GM23338 (cell line): ENCODE data around the gene DLX2.

Experiments used
- CREB1 ChIP-seq: fragments of 250-450 bp; sonication (Bioruptor Pico); IDR thresholded peaks from 2 replicates; pipeline ENCODE4 v1.5.0; 2020; ENCODE audit warnings: low read depth, mild to moderate bottlenecking, moderate library complexity
- EZH2 ChIP-seq: fragments of 200-600 bp; sonication (generic); IDR thresholded peaks from one replicate; pipeline ENCODE4 v1.8.0; 2017; ENCODE audit warnings: antibody characterized with exemption, mild to moderate bottlenecking, low read depth; ENCODE audit not compliant: unreplicated experiment
- EZH2phosphoT487 ChIP-seq: fragments of 200-600 bp; sonication (generic); IDR thresholded peaks from one replicate; pipeline ENCODE4 v1.8.1; 2018; ENCODE audit warnings: antibody characterized with exemption; ENCODE audit not compliant: unreplicated experiment
- JUNB ChIP-seq: IDR thresholded peaks from one replicate; pipeline ENCODE4 v1.6.1; 2016; ENCODE audit warnings: antibody characterized with exemption; ENCODE audit not compliant: unreplicated experiment
- NANOG ChIP-seq: IDR thresholded peaks from 2 replicates; pipeline ENCODE4 v1.6.1; 2016; ENCODE audit warnings: antibody characterized with exemption, borderline replicate concordance
- POLR2AphosphoS5 ChIP-seq: IDR thresholded peaks from 2 replicates; pipeline ENCODE4 v1.6.1; 2016; ENCODE audit warnings: antibody characterized with exemption, low read depth
- STAT1 ChIP-seq: IDR thresholded peaks from one replicate; pipeline ENCODE4 v1.6.1; 2016; ENCODE audit warnings: antibody characterized with exemption; ENCODE audit not compliant: unreplicated experiment
- TF ChIP-seq, protein P1 (sequence below), 2 experiments: fragments of 200-600 bp in 1 of 2; sonication (generic) in 1 of 2; conservative IDR thresholded peaks; 2 replicates each; pipeline versions ENCODE4 v1.5.1 to v1.6.1; 2016 to 2017; ENCODE audit warnings: antibody characterized with exemption in 2 of 2, low read depth in 2 of 2, mild to moderate bottlenecking in 2 of 2, moderate library complexity in 1 of 2
- TF ChIP-seq, protein P2 (sequence below): IDR thresholded peaks from one replicate; pipeline ENCODE4 v1.6.1; 2018; ENCODE audit warnings: antibody characterized with exemption; ENCODE audit not compliant: unreplicated experiment

DNA sequence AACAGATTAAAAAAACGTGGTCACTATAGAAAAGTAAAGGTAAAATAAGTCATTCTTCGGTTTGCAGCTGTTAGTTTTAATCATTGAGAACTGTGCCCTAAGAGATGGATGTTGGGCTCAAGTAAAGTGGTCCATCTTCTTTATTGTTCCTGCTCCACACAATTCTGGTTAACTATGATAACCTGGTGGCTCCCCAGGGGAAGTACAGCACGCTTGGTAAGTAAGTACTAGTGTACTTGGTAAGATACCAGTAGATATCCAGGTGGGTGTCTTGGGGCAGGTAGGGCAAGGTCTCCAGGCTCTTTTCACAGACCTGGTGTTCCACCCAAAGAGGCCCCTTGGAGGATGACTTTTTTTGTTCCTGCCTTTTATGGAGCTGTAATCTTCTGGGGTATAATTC is 31.6 kb upstream of the DLX2 start:
- TF ChIP-seq, protein P1, sequence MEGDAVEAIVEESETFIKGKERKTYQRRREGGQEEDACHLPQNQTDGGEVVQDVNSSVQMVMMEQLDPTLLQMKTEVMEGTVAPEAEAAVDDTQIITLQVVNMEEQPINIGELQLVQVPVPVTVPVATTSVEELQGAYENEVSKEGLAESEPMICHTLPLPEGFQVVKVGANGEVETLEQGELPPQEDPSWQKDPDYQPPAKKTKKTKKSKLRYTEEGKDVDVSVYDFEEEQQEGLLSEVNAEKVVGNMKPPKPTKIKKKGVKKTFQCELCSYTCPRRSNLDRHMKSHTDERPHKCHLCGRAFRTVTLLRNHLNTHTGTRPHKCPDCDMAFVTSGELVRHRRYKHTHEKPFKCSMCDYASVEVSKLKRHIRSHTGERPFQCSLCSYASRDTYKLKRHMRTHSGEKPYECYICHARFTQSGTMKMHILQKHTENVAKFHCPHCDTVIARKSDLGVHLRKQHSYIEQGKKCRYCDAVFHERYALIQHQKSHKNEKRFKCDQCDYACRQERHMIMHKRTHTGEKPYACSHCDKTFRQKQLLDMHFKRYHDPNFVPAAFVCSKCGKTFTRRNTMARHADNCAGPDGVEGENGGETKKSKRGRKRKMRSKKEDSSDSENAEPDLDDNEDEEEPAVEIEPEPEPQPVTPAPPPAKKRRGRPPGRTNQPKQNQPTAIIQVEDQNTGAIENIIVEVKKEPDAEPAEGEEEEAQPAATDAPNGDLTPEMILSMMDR (conservative IDR thresholded peaks at IDR 0.05; ENCODE audit: low read depth in 2 of 2) = no peak
- no peak for TF ChIP-seq CREB1 (CRISPR knock-in tag)
- TF ChIP-seq EZH2 = no peak
- TF ChIP-seq POLR2AphosphoS5 = no peak
- no peak for TF ChIP-seq NANOG
- no peak for TF ChIP-seq JUNB
- TF ChIP-seq EZH2phosphoT487 = no peak
- TF ChIP-seq, protein P2, sequence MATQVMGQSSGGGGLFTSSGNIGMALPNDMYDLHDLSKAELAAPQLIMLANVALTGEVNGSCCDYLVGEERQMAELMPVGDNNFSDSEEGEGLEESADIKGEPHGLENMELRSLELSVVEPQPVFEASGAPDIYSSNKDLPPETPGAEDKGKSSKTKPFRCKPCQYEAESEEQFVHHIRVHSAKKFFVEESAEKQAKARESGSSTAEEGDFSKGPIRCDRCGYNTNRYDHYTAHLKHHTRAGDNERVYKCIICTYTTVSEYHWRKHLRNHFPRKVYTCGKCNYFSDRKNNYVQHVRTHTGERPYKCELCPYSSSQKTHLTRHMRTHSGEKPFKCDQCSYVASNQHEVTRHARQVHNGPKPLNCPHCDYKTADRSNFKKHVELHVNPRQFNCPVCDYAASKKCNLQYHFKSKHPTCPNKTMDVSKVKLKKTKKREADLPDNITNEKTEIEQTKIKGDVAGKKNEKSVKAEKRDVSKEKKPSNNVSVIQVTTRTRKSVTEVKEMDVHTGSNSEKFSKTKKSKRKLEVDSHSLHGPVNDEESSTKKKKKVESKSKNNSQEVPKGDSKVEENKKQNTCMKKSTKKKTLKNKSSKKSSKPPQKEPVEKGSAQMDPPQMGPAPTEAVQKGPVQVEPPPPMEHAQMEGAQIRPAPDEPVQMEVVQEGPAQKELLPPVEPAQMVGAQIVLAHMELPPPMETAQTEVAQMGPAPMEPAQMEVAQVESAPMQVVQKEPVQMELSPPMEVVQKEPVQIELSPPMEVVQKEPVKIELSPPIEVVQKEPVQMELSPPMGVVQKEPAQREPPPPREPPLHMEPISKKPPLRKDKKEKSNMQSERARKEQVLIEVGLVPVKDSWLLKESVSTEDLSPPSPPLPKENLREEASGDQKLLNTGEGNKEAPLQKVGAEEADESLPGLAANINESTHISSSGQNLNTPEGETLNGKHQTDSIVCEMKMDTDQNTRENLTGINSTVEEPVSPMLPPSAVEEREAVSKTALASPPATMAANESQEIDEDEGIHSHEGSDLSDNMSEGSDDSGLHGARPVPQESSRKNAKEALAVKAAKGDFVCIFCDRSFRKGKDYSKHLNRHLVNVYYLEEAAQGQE = no peak
- no peak for TF ChIP-seq STAT1
